K562 (cell line): ENCODE results near the gene LY6G6C. TPM values are rescaled to one million over a fixed set of nuclear protein-coding genes. Genes with fewer than 3 reads are reported as not detected.

ENCODE experiments used
- CBX2 ChIP-seq: fragments of 200-600 bp; sonication (generic); IDR thresholded peaks from one replicate; pipeline ENCODE4 v1.6.1; 2012; ENCODE audit warnings: mild to moderate bottlenecking, low read length, inconsistent platforms; ENCODE audit not compliant: insufficient read depth, poor library complexity, severe bottlenecking
- CBX3 ChIP-seq, 2 experiments: IDR thresholded peaks; 1 replicate in 1 of 2; 2 replicates in 1 of 2; pipeline ENCODE4 v1.6.1; 2012; ENCODE audit warnings: inconsistent platforms in 2 of 2, low read length in 2 of 2, borderline replicate concordance in 1 of 2, control low read depth in 1 of 2
- CTCF ChIP-seq, 3 experiments: IDR thresholded peaks in 2 of 3; conservative IDR thresholded peaks in 1 of 3; 2 replicates each; pipeline ENCODE4 v1.5.1; 2011 to 2012; ENCODE audit warnings: low read length in 3 of 3, mild to moderate bottlenecking in 3 of 3, control low read depth in 2 of 3, improper control_type of control experiment in 1 of 3, inconsistent platforms in 1 of 3, low read depth in 1 of 3, mixed read lengths in 1 of 3, moderate library complexity in 1 of 3; ENCODE audit not compliant: insufficient read depth in 2 of 3
- MNT ChIP-seq, 2 experiments: fragments of 450-650 bp; conservative IDR thresholded peaks; 2 replicates each; pipeline ENCODE4 v1.6.1; 2017; ENCODE audit warnings: mild to moderate bottlenecking in 2 of 2, moderate library complexity in 2 of 2
- MYC ChIP-seq, 2 experiments: fragments of 250-450 bp in 1 of 2; sonication (Bioruptor Pico) in 1 of 2; IDR thresholded peaks; 2 replicates each; pipeline versions ENCODE4 v1.5.1 to v1.6.1; 2012 to 2021; ENCODE audit warnings: low read depth in 2 of 2, borderline replicate concordance in 1 of 2, improper control_type of control experiment in 1 of 2, low read length in 1 of 2, mild to moderate bottlenecking in 1 of 2, moderate library complexity in 1 of 2
- PHB ChIP-seq: fragments of 250-450 bp; sonication (Bioruptor Pico); IDR thresholded peaks from 2 replicates; pipeline ENCODE4 v1.5.0; 2021
- POLR2B ChIP-seq: fragments of 450-650 bp; IDR thresholded peaks from 2 replicates; pipeline ENCODE4 v1.6.1; 2018; ENCODE audit warnings: low read depth; ENCODE audit not compliant: partially characterized antibody
- RBBP5 ChIP-seq: fragments of 200-600 bp; sonication (generic); IDR thresholded peaks from 2 replicates; pipeline ENCODE4 v1.6.1; 2012; ENCODE audit warnings: borderline replicate concordance, mild to moderate bottlenecking, low read length, control low read depth, inconsistent platforms; ENCODE audit not compliant: insufficient read depth, poor library complexity, severe bottlenecking
- SMAD3 ChIP-seq: fragments of 450-650 bp; formaldehyde crosslinking; conservative IDR thresholded peaks from 2 replicates; pipeline ENCODE4 v1.4.0; 2020; ENCODE audit warnings: mild to moderate bottlenecking
- STAT6 ChIP-seq: sonication (generic); formaldehyde crosslinking; IDR thresholded peaks from 2 replicates; pipeline ENCODE4 v1.8.1; 2023; ENCODE audit warnings: mild to moderate bottlenecking, missing genetic modification reagents
- TBL1XR1 ChIP-seq, 2 experiments: IDR thresholded peaks; 2 replicates each; pipeline ENCODE4 v1.6.1; 2012; ENCODE audit warnings: improper control_type of control experiment in 2 of 2, low read length in 2 of 2, mild to moderate bottlenecking in 1 of 2
- ZNF512 ChIP-seq: IDR thresholded peaks from 2 replicates; pipeline ENCODE4 v1.6.1; 2016; ENCODE audit warnings: missing genetic modification characterization, missing compliant biosample characterization
- ZNF639 ChIP-seq, 2 experiments: fragments of 200-800 bp in 1 of 2; sonication (Bioruptor generic) in 1 of 2; sonication (generic) in 1 of 2; formaldehyde crosslinking in 1 of 2; IDR thresholded peaks in 1 of 2; conservative IDR thresholded peaks in 1 of 2; 2 replicates each; pipeline versions ENCODE4 v1.5.0 to v1.6.1; 2016 to 2020; ENCODE audit warnings: missing compliant biosample characterization in 1 of 2, missing genetic modification characterization in 1 of 2, missing genetic modification reagents in 1 of 2
- polyA plus RNA-seq, 8 experiments: library from polyadenylated mRNA; depleted of rRNA in 4 of 8; stranded (reverse) in 5 of 8; unstranded in 3 of 8; fragments of >200 nt; fragmentation: Nextera tagmentation in 2 of 8; fragmentation: Illumina TruSeq in 1 of 8; extraction: Ambion mirVana in 2 of 8; extraction: Trizol in 1 of 8; gene quantifications; 2 replicates each; pipeline versions ENCODE4 v1.2.1 to v1.2.3, GENCODE V29; 2011 to 2014; ENCODE audit warnings: inconsistent platforms in 1 of 8, missing spikeins in 1 of 8
- total RNA-seq, 7 experiments: library from RNA; depleted of rRNA in 6 of 7; stranded (reverse); fragments of >200 nt in 6 of 7; fragmentation: Illumina TruSeq in 2 of 7; extraction: Trizol in 2 of 7; gene quantifications; 2 replicates each; pipeline versions ENCODE4 v1.2.1 to v1.2.3, GENCODE V29; 2011 to 2021; ENCODE audit warnings: low replicate concordance in 1 of 7

Gene LY6G6C
- total and polyA plus RNA-seq, 9 of the 15 experiments (the other 6 are each of a cell fraction or from before 2014, with no cell fraction given), result 0.06 to 0.20 TPM; not detected in 7

GRCh38 chr6:31737991-31738979 is 16.7 kb upstream of the LY6G6C start (continued):
- TF ChIP-seq MNT (conservative IDR thresholded peaks at IDR 0.05), result no peak
- peak; percentile 94 for TF ChIP-seq PHB (CRISPR knock-in tag)
- TF ChIP-seq CTCF (IDR thresholded peaks at IDR 0.05 in 2 of 3, conservative IDR thresholded peaks at IDR 0.05 in 1 of 3; ENCODE audit: insufficient read depth in 2 of 3, low read depth in 1 of 3, low read length in 3 of 3), result peak in 2 of 3 experiments; percentile 37 to 54; a peak in 5 of 6 replicates
- TF ChIP-seq TBL1XR1 (IDR thresholded peaks at IDR 0.05; ENCODE audit: low read length in 2 of 2), result peak; percentile 77 to 95
- peak; percentile 69; the same call in 1 of the 2 replicates for TF ChIP-seq MYC (IDR thresholded peaks at IDR 0.05; ENCODE audit: low read depth, low read length)
- peak; percentile 60 for TF ChIP-seq MYC (CRISPR knock-in tag; IDR thresholded peaks at IDR 0.05; ENCODE audit: borderline replicate concordance, low read depth)
- TF ChIP-seq RBBP5, result peak; percentile 77
- TF ChIP-seq SMAD3, result peak; percentile 67
- no peak for TF ChIP-seq ZNF639 (CRISPR knock-in tag; conservative IDR thresholded peaks at IDR 0.05 in 1 of 2, IDR thresholded peaks at IDR 0.05 in 1 of 2)
- TF ChIP-seq CBX3 (IDR thresholded peaks at IDR 0.05; ENCODE audit: borderline replicate concordance in 1 of 2, low read length in 2 of 2), result peak in 1 of 2 experiments; percentile 84; a peak in 1 of 3 replicates
- TF ChIP-seq ZNF512 (tag), result no peak
- 0 out of 2 replicates have a peak, but pooled peaks have one; percentile 73 for TF ChIP-seq STAT6 (CRISPR knock-in tag)
- no peak for TF ChIP-seq CBX2
- peak; percentile 94 for TF ChIP-seq POLR2B
